HK-2 (cell line): ENCODE results near the gene FOSL1.
"Not testable (repeated sequence)": the region's sequence is repeated elsewhere in the genome, so short reads cannot be mapped to it uniquely, and the experiment has no call there.

Experiments used
- DNase-seq: peaks from one replicate; pipeline ENCODE4 v3.0.0-alpha.2; 2018; ENCODE audit not compliant: unreplicated experiment

FOSL1 gene

DNA sequence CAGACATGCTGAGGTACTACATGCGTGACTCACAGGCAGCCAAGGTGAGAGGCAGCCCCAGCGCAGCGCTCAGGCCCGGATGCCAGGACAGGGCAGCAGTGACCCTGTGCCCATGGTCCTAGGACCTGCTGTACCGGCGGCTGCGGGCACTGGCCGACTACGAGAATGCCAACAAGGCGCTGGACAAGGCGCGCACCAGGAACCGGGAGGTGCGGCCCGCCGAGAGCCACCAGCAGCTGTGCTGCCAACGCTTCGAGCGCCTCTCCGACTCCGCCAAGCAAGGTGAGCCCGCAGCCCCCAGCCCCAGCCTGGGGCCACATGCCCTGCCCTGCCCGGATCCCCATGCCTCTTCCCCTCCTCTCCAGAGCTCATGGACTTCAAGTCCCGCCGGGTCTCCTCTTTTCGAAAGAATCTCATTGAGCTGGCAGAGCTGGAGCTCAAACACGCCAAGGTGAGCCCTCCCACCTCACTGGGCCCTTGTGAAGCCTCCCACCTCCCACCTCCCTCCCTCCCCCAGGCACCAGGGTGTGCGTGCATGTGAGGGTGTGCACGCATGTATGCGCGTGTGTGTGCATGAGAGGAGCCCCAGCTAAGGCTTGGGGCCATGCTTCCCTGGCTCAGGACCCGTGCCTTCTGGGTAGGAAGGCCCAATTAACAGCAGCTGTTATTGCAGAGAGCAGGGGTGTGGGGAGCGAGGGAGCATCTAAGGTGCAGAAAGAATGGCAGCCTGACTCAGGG, 47.5 kb downstream of the FOSL1 start:
- DNase-seq = no peak

DNA sequence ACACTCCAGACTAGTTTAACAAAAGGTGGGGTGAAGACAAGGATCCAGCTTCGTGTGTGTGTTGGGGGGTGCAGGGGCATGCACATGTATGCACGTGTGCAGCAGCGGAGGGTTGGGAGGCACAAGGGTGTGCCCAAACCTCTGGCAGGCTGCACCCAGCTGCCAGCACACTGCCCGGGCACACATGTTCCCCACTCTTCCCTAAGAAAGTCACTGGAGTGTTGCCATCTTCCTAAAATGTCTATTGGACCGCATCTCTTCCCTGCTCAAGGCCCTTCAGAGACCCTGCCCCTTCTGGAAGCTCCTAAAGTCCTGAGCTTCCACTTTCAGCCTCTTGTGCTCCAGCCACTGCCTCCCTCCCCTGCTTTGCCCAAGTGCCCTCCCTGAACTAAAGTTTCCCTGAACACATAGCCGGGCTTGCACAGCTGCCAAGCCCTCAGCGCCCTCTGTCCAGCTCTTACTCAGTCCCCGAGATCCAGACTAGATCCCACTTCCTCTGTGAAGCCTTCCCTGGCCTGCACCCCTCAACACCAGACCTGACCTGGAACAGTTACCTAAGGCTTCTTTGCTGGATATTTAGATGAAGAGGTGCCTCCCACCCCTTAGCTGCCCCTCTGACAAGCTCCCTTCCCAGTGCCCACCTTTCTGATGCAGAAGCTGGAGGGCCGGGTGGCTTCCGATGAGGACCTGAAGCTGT, 48.2 kb downstream of the FOSL1 start:
- no peak for DNase-seq

GRCh38 chr11:65851083-65851579, 49.1 kb downstream of the FOSL1 start:
- DNase-seq = no peak

GRCh38 chr11:65850217-65851082, 49.7 kb downstream of the FOSL1 start:
- no peak for DNase-seq

DNA sequence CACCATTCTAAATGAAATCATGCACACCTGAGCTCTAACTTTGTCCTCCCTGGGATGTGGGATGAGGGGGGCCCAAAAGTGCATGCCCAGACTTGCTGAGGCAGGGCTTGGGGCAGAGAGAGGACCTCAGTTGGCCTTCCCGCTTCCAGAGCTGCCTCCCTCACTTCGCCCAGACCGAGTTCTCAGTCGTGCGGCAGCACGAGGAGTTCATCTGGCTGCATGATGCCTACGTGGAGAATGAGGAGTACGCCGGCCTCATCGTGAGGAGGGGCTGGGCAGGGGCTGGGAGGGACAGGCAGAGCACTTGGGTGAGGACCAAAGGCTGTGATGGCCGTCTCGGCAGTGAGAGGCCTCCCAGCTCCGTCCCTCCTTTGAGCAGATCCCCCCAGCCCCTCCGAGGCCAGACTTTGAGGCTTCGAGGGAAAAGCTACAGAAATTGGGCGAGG, 50.4 kb downstream of the FOSL1 start:
- no peak for DNase-seq

DNA sequence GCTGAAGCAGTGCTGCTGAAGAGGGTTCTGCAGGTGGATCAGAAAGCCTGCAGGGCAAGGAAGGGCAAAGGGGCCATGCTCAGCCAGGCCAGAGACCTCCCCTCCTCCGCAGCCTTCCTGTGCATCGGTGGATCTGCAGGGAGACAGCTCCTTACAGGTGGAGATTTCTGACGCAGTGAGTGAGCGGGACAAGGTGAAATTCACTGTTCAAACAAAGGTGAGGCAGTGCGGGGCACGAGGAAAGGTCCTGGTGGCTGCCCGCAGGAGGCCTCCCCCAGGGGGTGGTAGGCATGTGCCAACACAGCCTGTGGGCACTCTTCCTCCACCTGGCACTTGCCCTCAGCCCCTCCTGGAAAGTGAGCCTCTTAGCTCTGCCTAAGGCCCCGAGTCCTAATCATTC, 50.8 kb downstream of the FOSL1 start:
- no peak for DNase-seq

DNA sequence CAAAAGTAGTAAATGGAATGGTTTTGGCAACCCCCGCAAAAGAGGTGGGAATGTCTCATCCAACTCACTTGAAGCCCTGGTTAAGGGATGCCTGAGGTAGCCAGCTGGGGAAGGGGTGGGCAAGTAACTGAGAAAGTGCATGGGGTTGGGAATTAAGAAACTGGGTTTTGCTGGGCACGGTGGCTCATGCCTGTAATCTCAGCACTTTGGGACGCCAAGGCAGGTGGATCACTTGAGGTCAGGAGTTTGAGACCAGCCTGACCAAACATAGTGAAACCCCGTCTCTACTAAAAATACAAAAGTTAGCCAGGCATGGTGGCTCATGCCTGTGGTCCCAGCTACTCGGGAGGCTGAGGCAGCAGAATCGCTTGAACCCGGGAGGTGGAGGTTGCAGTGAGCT, 51.5 kb downstream of the FOSL1 start:
- not testable (repeated sequence) for DNase-seq

DNA sequence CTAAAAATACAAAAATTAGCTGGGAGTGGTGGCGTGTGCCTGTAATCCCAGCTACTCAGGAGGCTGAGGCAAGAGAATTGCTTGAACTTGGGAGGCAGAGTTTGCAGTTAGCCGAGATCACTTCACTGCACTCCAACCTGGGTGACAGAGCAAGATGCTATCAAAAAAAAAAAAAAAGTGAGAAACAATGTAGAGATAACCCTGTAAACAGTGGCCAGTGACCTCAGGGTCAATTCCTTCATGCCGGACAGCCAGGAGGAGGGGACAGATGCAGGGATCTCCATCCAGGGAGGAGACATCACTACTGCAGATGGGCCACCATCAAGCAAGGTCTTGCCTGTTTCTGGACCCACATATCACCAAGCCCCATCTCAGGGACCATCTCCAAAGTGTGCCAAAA, 52.4 kb downstream of the FOSL1 start:
- DNase-seq = no peak

DNA sequence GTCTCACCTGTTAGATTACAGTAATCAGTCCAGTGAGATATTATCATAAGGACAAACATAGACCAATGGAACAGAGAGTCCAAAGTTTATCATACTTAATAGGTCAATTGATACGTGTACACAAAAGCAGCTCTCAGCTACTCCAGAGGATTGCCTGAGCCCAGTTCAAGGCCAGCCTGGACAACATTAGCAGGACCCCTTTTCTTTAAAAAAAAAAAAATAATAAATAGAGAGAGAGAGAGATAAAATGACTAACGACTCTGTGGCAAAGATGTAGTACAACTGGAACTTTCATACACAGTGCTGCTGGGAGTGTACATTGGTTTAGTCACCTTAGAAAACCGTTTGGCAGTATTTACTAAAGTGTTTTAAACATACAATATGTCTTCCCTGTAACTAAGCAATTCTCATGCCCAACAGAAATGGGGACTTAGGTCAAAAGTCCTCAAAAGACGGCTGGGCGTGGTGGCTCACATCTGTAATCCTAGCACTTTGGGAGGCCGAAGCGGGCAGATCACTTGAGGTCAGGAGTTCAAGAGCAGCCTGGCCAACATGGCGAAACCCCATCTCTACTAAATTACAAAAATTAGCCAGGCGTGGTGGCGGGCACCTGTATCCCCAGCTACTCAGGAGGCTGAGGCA, 55.8 kb downstream of the FOSL1 start:
- DNase-seq = no peak

- no peak for DNase-seq
Measured at GRCh38 chr11:65843811-65844210, 56.4 kb downstream of the FOSL1 start.

DNA sequence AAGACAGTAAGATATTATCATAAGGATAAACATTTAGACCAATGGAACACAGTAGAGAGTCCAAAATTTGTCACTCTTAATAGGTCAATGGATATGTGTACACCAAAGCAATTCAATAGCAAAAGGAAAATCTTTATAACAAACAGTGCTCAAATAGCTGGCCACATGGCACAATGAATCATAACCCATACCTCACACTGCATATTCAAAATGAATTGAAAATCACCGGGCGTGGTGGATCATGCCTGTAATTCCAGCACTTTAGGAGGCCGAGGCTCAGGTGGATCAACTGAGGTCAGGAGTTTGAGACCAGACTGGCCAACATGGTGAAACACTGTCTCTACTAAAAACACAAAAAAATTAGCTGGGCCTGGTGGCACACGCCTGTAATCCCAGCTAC, 58.0 kb downstream of the FOSL1 start:
- no peak for DNase-seq
